Left lobe of liver (tissue), 2 donors: Measurements from ENCODE around the gene HSP90B1. TPM values are rescaled to one million over a fixed set of nuclear protein-coding genes. Genes with fewer than 3 reads are reported as not detected.

Source experiments
- ATAC-seq: fragments of 200-7000 bp; cut with Tn5 transposase; one replicate; pipeline ENCODE4 v1.9.1; 2020; ENCODE audit warnings: mild to moderate bottlenecking, moderate library complexity
- DNase-seq: peaks from one replicate; pipeline ENCODE4 v3.0.0-alpha.2; 2020; ENCODE audit warnings: low spot score
- total RNA-seq: library from RNA; stranded (reverse); gene quantifications from one replicate; pipeline ENCODE4 v1.2.1, GENCODE V29; 2021
- donor health status: DM: no; HTN: no; CAD: no; lungs with moderate emphysema.
- donor health status: DM: no; HTN: yes; CAD: no.

The HSP90B1 gene
- total RNA-seq, 1 donor from 2014 or later, result 617 TPM

- ATAC-seq (no peak), DNase-seq (no peak)
Measured at GRCh38 chr12:103969391-103969790, 39.2 kb downstream of the HSP90B1 start.

- DNase-seq (no peak), ATAC-seq (no peak)
Measured at GRCh38 chr12:103973909-103974308, 43.7 kb downstream of the HSP90B1 start.

GRCh38 chr12:103975368-103975767 is 45.2 kb downstream of the HSP90B1 start:
- ATAC-seq (no peak), DNase-seq (no peak)

- no peak for DNase-seq
Measured at GRCh38 chr12:103978384-103978982, 48.3 kb downstream of the HSP90B1 start.

GRCh38 chr12:103986829-103987228 is 56.6 kb downstream of the HSP90B1 start:
- DNase-seq (no peak), ATAC-seq (no peak)

More at GRCh38 chr12:103978384-103978982, 48.3 kb downstream of the HSP90B1 start:
- no peak for ATAC-seq

- DNase-seq (no peak), ATAC-seq (no peak)
Measured at GRCh38 chr12:103994235-103994634, 64.0 kb downstream of the HSP90B1 start.

- ATAC-seq (no peak), DNase-seq (no peak)
Measured at GRCh38 chr12:103996595-103996994, 66.4 kb downstream of the HSP90B1 start.

GRCh38 chr12:103997286-103997900 is 67.2 kb downstream of the HSP90B1 start:
- DNase-seq, result no peak
- ATAC-seq, result peak; percentile 56

Other genes with a start within 250 kb of the HSP90B1 start
- 9.3 TPM for gene NT5DC3, start 89.2 kb upstream of the HSP90B1 start, total RNA-seq
- gene TDG, start 35.5 kb downstream of the HSP90B1 start, total RNA-seq, result 7.0 TPM
- gene GLT8D2, start 119.8 kb downstream of the HSP90B1 start, total RNA-seq, result 0.43 TPM
- 10.0 TPM for gene HCFC2, start 134.1 kb downstream of the HSP90B1 start, total RNA-seq
- gene NFYB, start 207.8 kb downstream of the HSP90B1 start, total RNA-seq, result 15.4 TPM